ENCODE measurements around the gene ABHD11. TPM values are rescaled to one million over a fixed set of nuclear protein-coding genes. Genes with fewer than 3 reads are reported as not detected.
"Not testable (repeated sequence)": the region's sequence is repeated elsewhere in the genome, so short reads cannot be mapped to it uniquely, and the experiment has no call there.

The ABHD11 gene, protein sequence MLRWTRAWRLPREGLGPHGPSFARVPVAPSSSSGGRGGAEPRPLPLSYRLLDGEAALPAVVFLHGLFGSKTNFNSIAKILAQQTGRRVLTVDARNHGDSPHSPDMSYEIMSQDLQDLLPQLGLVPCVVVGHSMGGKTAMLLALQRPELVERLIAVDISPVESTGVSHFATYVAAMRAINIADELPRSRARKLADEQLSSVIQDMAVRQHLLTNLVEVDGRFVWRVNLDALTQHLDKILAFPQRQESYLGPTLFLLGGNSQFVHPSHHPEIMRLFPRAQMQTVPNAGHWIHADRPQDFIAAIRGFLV
- 10 to 100 TPM; 11.4 to 26.0 (median 20.6) TPM for total RNA-seq
- 10 to 100 TPM; 13.3 to 17.6 (median 16.3) TPM for polyA plus RNA-seq
- long read RNA-seq, donor 1, partial matches to known transcripts, result 0 of 3 reads
- long read RNA-seq, donor 1, other reads (novel, unspliced or antisense), result 0 of 3 reads
- long read RNA-seq, donor 2, partial matches to known transcripts, result 0 of 1 reads
- long read RNA-seq, donor 2, other reads (novel, unspliced or antisense), result 0 of 1 reads

DNA sequence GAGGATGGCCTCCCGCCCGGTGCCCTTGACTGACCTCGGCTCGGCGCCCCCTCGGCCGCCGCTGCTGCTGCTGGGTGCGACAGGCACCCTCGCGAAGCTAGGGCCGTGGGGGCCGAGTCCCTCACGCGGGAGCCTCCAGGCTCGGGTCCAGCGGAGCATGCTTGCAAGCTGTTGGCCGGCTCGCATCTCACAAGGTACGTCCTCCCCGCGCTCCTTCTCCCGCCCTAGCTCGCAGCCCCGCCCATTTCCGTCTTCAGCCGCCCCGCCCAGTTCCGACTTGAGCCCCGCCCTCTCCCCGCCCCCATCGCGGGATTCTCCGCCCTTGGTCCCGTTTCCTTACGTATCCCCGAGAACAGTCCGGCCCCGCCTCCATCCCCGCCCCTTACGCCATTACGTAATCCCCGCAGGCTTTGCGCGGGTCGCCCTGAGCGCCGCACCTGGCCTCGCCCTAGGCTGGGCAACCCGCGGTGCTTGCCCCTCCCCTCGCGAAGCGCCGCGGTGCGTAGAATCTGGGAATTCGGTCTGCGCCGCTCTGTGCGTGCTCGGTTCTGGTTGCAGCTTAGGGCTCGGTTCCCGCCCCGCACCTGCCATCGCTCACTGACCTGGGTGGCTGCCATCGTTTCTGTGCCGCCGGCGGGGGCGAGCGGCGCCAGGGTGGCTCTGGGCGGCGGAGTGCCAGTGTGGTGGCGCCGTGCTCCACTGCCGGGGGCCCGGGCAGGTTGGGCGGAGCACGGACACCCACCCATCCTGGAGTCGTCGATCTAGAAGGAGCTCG lies at the start of gene ABHD11:
TSS of gene ABHD11 (minus strand) at position 191 of the 775 bp plus-strand sequence. CDS start at position 159, 32 bp downstream.
- peak; percentile 97 to 98 (median 98) for TF ChIP-seq POLR2AphosphoS5 (IDR thresholded peaks at IDR 0.05)
- peak in 1 of 11 experiments; percentile 27 for TF ChIP-seq CTCF (IDR thresholded peaks at IDR 0.05 in 8 of 11, conservative IDR thresholded peaks at IDR 0.05 in 3 of 11)
- peak in 2 of 3 donors; percentile 51 to 75 for TF ChIP-seq POLR2A (IDR thresholded peaks at IDR 0.05)
- Histone ChIP-seq H3K36me3 (peaks cover 0 to 23% (median 14%) of the 10 kb centered on the region in 6 donors), H3K4me3 (peak within 1 kb of the TSS; percentile 82 to 98 (median 94)), H3K27me3 (replicated peaks in 1 of 7) (peaks cover 0 to 3% (median 0%) of the 10 kb centered on the region in 7 donors), H3K27ac (peak within 1 kb of the TSS; percentile 72 to 95 (median 90)), H3K9me3 (no peaks in the 10 kb centered on the region), H3K4me1 (peaks cover 6 to 59% (median 39%) of the 10 kb centered on the region in 6 donors)
- WGBS, 5 donors, result 0 to 1% (median 0%) methylated on average over 61 to 84 of the region's 84 CpGs
- intact Hi-C loops (cut with DNase I; ENCODE audit: low total_unique reads), result loop anchor here (5.0 to 10.0 kb wide), 2 partner anchors 54 to 114 kb away; partner anchors contain the start of genes BUD23 and DNAJC30
- peak; percentile 99 for DNase-seq

DNA sequence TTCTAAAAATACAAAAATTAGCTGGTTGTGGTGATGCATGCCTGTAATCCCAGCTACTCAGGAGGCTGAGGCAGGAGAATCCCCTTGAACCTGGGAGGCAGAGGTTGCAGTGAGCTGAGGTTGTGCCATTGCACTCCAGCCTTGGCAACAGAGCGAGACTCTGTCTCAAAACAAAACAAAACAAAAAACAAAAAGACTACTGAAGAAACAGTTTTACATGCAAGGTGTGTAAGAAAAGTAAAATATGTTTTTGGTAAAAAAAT lies 49.1 kb upstream of the ABHD11 start:
- WGBS, 5 donors, result 68 to 91% (median 85%) methylated on average over 1 of the region's 1 CpG
- Histone ChIP-seq H3K27me3 (replicated peaks in 1 of 7) (peaks cover 0 to 11% (median 0%) of the 10 kb centered on the region in 7 donors), H3K9me3 (peaks cover 0 to 19% (median 14%) of the 10 kb centered on the region in 8 donors)
- intact Hi-C loops (cut with DNase I; ENCODE audit: low total_unique reads); DNase-seq; H3K27ac ChIP-seq; H3K36me3 ChIP-seq; H3K4me1 ChIP-seq; H3K4me3 ChIP-seq: not testable (repeated sequence)

DNA sequence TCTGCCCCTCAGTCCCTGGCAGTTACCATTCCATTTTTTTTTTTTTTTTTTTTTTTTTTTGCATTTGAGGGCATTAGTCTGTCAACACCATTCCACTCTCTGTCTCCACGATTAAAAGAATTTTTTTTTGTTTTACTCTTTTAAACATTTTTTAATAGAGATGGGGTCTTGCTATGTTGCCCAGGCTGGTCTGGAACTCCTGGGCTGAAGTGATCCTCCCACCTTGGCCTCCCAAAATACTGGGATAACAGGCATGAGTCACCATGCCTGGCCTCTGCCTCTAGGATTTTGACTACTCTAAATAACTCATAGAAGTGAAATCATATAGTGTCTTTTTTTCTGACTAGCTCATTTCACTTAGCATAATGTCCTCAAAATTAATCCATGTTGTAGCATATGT lies 48.0 kb upstream of the ABHD11 start:
- intact Hi-C loops (cut with DNase I; ENCODE audit: low total_unique reads), result no loop called here
- Histone ChIP-seq H3K9me3 (peaks cover 0 to 22% (median 16%) of the 10 kb centered on the region in 8 donors), H3K27me3 (replicated peaks in 1 of 7) (peaks cover 0 to 11% (median 0%) of the 10 kb centered on the region in 7 donors), H3K4me3 (no peak overlapping the region), H3K4me1 (no peaks in the 10 kb centered on the region), H3K27ac (no peak overlapping the region), H3K36me3 (no peaks in the 10 kb centered on the region)
- no peak for TF ChIP-seq POLR2A (IDR thresholded peaks at IDR 0.05)
- no peak for TF ChIP-seq POLR2AphosphoS5 (IDR thresholded peaks at IDR 0.05)
- TF ChIP-seq CTCF (IDR thresholded peaks at IDR 0.05 in 8 of 11, conservative IDR thresholded peaks at IDR 0.05 in 3 of 11), result no peak
- DNase-seq, result no peak
- WGBS, 5 donors, result 86 to 96% (median 90%) methylated on average over 1 of the region's 1 CpG

DNA sequence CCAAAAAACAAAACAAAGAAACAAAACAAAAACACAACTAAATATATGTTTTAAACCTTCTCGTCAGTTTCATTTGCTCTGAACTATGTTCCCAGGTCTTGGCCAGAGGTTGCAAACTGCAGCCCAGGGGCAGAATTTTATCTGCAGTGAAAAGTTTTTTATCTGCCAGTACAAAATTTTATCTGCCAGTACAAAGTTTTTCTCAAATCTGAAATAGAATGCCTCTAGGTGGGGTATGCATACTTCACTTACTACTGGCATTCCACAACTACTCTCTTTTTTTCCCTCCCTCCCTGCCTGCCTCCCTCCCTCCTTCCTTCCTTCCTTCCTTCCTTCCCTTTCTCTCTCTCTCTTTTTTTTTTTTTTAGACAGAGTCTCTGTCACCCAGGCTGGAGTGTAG lies 40.9 kb upstream of the ABHD11 start:
- intact Hi-C loops (cut with DNase I; ENCODE audit: low total_unique reads), result no loop called here
- WGBS, 5 donors, result 74 to 93% (median 90%) methylated on average over 1 of the region's 1 CpG

More for the DNA sequence above, 40.9 kb upstream of the ABHD11 start:
- Histone ChIP-seq H3K27ac (no peak overlapping the region), H3K4me1 (no peaks in the 10 kb centered on the region), H3K4me3 (no peak overlapping the region), H3K27me3 (replicated peaks in 1 of 7) (no peaks in the 10 kb centered on the region), H3K36me3 (no peaks in the 10 kb centered on the region), H3K9me3 (peaks cover 0 to 9% (median 0%) of the 10 kb centered on the region in 8 donors)
- TF ChIP-seq CTCF (IDR thresholded peaks at IDR 0.05 in 8 of 11, conservative IDR thresholded peaks at IDR 0.05 in 3 of 11) (no peak), POLR2A (IDR thresholded peaks at IDR 0.05) (no peak), POLR2AphosphoS5 (IDR thresholded peaks at IDR 0.05) (no peak)
- no peak for DNase-seq
